GM12878 (cell line): Measurements from ENCODE around the gene HTRA3.

Experiments used
- FOXK2 ChIP-seq: fragments of 450-650 bp; IDR thresholded peaks from 2 replicates; pipeline ENCODE4 v1.6.1; 2017; ENCODE audit warnings: mild to moderate bottlenecking, moderate library complexity
- JUNB ChIP-seq: IDR thresholded peaks from 2 replicates; pipeline ENCODE4 v1.6.1; 2016; ENCODE audit warnings: antibody characterized with exemption, mild to moderate bottlenecking

DNA sequence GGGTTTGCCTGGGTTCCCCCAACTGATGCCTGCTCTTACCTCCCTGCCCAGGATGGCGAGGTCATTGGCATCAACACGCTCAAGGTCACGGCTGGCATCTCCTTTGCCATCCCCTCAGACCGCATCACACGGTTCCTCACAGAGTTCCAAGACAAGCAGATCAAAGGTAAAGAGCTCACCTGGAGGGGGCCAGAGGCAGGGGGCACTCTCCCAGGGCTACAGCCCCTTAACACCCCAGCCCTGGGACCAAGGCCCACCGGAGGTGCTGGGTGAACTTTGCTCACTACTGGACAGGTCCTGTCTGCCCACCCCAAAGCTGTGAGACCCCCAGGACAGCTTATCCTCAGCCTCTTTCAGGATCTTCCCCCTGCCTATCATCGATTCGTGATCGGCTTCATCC lies 24.5 kb downstream of the HTRA3 start:
- no peak for TF ChIP-seq JUNB
- TF ChIP-seq FOXK2 = no peak
